Midbrain (tissue), 1 donor: Measurements from ENCODE around the gene ATF7IP.

Experiments used
- DNase-seq: peaks from one replicate; lab custom pipeline; 2025; lab: John Stamatoyannopoulos, UW

Gene ATF7IP

DNA sequence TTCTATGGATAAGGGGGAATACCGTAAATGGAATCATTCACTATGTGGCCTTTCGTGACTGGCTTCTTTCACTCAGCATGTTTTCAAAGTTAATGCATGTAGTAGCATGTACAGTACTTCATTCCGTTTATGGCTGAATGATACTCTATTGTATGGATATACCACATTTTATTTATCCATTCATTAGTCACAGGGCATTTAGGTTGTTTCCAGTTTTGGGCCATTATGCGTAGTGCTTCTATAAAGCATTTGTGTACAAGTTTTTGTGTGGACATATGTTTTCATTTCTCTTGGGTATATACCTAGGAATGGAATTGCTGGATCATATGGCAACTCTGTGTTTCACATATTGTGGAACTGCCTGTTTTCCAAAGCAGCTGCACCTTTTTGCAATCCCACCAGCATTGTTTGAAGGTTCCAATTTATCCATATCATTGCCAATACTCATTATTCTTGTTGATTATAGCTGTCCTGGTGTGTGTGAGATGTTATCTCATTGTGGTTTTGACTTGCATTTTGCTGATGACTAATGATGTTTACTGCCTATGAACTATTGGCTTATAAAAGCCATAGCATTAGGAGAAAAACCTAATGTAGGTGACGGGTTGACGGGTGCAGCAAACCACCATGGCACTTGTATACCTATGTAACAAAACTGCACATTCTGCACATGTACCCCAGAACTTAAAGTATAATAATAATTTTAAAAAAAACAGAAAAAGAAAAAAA is 45.5 kb downstream of the ATF7IP start:
- DNase-seq: no peak

DNA sequence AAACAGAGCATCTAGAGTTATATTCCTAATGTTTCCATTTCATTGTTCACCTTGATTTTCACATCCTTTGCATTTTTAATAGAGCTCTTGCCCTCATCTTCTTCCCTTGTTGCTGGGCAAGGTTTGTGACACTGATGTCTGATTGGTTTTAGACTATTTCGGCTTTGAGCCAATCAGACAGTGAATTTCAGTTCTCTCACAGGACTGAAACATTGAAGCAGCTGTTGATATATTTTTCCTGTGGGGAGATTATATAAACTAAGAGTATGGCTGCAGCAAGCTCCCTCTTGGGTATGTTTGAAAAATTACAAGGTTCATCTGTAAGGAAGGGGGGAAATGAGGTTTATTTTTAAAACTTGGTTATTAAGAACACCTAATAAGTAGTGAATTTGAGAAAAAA is 51.2 kb downstream of the ATF7IP start:
- peak; percentile 65 for DNase-seq

DNA sequence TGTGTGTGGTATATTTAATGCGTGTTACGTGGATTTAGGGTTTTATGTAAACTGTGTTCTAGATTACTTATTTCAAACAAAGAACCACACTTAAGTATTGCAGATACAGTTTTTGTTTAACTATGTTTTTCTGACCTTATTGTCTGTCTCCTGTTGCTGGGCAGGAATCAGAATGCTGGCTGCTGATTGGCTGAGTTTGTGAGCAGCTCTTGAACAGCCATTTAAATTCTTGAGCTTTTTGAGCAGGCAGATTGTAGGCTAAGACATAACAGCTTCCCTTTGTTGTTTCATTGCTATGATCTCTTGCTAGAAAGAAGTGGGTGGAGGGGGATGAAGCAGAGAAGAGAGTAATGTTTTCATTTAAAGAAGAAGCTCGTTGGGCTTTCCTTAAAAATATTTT is 52.2 kb downstream of the ATF7IP start:
- peak; percentile 75 for DNase-seq

DNA sequence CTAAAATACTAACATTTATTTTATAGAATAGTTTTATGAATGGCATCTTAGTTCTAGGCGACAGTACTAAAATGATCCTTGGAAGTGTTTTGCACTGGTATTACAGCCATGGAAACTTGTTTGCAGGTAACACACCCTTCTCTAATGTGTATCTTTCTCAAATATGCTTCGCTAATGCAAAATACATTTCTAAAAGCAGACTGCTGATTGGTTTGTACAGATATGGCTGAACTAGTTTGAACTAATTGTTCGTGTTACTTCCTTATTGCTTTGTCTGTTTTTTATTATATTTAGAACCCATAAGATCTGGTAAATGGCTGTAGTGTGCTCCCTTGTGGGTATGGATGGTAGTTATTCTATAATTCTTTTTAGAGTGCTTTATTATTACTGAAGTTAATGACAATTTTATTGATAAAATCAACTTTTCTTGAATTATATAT is 53.0 kb downstream of the ATF7IP start:
- DNase-seq: no peak

DNA sequence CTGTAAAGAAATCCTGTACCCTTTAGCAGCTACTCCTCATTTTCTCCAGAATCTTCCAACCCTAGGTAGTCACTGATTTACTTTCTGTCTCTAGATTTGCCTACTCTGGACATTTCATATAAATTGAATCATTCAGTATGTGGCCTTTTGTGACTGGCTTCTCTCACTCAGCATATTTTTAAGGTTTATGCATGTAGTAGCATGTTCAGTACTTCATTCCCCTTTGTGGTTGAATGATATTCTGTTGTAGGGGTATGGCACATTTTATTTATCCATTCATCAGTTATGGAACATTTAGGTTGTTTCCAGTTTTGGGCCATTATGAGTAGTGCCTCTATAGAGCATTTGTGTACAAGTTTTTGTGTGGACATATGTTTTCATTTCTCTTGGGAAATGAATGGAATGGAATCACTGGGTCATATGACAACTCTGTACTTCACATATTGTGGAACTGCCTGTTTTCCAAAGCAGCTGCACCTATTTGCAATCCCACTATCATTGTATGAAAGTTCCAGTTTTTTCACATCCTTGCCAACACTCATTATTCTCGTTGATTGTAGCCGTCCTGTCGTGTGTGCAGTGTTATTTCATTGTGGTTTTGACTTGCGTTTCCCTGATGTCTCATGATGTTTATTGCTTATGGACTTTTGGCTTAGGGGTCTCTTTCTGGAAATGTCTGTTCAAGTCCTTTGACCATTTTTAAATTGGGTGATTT is 57.2 kb downstream of the ATF7IP start:
- DNase-seq: no peak

DNA sequence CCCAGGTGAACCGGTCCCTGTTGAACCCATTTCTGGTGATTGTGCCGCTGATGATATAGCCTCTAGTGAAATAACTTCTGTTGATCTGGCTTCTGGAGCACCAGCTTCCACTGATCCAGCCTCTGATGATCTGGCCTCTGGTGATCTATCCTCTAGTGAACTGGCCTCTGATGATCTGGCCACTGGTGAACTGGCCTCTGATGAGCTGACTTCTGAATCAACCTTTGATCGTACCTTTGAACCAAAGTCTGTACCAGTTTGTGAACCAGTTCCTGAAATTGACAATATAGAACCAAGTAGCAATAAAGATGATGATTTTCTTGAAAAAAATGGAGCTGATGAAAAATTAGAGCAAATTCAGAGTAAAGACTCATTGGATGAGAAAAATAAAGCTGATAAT is 59.1 kb downstream of the ATF7IP start:
- DNase-seq: no peak

DNA sequence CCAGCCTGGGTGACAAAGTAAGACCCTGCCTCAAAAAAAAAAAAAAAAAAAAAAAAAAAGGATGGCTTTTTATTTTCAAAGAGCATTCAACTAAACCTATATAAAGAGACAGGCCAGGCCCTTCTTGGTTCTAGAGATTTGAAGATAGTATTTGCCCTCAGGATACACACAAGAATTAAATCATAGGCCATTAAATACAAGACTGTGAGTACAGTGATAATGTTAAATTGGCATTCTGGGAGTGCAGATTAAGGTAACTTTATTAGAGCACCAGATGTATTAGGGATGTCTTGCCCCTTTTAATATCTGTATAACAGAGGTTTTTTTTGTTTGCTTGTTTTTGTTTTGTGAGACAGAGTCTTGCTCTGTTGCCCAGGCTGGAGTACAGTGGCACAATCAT is 61.3 kb downstream of the ATF7IP start:
- DNase-seq: no peak

DNA sequence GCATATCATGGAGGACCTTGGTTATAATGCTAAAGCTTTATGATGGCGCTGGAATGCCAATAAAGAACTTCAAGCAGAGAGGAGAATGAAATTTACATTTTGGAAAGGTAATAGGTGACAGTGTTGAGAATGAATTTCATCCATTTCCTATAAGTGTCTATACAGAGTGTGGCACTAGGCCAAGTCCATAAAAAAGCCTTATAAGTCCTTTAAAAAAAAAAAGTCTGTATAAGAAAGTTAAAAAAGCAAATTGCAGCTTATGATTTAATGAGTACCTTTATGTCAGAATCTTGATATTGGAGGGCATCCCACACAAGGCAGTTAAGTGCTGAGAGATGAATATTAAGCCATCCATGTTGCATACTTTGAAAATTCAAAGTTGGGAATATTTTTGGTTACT is 62.4 kb downstream of the ATF7IP start:
- DNase-seq: no peak

DNA sequence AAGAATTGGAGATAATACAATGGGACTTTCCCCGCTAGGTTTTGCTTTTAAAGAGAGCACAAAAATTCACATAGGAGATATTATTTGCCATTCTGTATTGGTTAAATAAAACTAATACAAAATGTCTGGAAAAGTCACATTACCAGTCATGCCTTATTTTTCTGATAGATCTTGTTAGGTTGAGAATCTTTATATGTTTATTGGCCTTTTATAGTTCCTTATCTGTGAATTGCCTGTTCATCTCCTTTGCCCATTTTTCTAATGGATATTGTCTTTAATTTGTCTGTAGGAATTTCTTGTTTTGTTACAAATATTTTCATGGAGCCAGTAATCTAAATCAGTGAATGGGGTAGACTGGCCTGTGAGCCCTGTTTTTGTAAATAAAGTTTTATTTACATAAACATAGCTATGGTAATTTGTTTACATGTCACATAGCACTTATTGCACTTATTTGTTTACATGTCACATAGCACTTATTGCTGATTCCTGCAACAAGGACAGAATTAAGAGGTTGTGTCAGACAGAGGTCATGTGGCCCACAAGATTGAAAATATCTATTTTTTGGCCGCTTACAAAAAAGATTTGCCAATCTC is 65.0 kb downstream of the ATF7IP start:
- DNase-seq: no peak

DNA sequence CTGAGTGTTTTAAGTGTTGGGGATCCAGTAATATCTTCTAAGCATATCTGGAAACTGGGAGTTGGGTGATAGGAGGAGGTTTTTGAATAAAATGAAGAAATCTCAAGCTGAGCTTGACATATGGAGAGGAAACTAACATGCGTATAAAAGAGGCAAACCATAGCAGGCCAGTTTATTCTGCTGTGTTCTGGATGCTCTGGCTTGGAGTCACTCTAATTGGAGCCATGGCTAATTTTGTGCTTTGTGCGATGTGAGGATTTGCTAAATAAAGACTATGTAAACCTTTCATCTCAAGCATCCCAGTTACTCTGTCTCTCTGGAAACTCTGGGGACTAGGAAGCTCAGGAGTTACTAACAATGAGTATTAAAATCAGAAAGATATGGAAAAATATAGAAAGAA is 66.5 kb downstream of the ATF7IP start:
- DNase-seq: no peak

DNA sequence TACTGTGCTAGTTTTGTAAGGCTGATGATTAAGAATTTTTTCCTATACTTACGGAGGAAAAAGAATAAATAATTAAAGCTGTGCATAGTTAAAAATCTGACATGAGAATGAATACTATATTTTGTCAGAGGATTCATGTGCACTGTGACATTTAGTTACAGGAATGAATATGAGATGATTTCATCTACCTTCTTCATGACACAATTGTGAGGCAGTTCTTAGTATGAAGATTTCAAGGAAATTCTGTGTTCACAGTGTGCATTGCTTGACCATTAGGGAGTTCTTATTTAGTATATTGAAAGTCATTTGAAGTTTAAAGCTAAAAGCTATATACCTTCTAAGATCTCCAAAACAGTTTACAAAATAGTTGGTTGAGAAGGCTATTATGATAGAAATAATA is 70.1 kb downstream of the ATF7IP start:
- DNase-seq: no peak

DNA sequence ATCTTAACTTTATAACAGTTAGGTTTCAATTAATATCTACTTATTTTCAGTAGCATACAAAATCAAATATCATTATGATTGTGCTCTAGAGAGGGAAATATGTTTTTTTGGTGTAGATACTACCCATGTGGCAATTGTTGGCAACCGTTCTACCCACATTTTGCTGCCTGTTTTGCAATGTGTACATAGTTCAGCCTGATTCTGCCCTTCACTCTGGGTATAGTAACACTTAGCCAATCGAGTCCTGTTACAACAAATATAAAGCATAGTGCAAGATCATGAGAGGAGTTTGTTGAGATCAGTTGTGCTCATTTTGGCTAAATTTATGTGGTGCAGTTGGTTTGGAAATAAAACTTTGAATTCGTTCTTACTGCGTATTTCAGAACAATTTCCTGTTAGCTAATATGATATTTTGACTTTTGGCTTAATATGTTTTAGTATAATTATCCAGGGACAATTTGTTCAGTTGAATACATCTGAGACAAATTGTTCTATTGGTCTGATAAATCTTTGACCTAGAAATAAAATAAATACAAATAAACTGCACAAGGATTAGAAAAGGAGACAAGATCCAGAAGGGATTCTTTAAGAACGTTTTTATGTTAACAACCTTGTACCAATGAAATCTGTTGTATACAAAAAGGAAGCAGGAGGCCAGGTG is 76.9 kb downstream of the ATF7IP start:
- no peak for DNase-seq

DNA sequence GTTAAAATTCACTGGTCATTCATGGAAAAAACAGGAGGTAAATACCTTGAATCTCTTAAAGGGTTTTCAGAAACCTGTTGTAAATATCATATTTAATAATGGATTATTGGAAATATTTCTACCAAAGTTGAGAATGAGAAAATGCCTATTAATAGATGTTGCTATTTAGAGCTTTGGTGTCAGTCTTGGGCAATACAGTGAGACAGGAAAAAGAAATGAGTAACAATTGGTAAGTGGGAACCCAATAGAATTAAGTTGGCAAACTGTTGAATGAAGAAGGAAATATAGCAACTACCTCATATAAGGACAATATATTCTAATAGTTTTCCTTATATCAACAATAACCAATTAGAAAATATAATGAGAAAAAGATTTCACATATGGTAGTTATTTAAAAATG is 78.0 kb downstream of the ATF7IP start:
- no peak for DNase-seq

DNA sequence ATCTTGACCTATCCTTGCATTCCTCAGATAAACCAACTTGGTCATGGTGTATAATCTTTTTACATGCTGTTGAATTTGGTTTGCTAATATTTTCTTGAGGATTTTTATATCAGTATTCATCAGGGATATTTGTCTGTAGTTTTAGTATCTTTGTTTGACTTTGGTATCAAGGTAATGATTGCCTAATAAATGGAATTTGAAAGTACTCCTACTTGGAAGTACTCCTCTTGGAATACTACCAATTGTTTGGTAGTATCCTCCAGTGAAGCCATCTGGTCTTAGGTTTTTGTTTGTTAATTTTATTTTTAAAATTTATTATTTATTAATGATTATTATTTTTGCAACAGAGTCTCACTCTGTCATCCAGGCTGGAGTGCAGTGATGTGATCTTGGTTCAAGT is 85.0 kb downstream of the ATF7IP start:
- DNase-seq: no peak

DNA sequence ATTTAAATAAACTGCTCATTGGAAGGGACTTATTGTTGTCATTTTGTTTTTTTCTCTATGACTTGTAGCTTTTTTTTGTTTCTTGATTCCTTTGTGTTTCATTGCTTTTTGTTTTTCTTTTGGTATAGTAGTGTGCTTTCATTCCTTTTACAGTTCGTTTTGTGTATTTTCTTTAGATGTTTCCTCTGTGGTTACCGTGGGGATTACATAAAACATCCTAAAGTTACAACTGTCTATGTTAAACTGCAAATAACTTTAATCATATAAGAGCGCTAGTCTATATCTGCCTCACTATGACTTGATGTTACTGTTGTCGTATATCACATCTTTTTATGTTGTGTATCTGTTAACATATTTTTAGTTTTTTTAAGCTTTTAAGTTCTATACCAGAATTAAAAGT is 86.9 kb downstream of the ATF7IP start:
- DNase-seq: no peak

DNA sequence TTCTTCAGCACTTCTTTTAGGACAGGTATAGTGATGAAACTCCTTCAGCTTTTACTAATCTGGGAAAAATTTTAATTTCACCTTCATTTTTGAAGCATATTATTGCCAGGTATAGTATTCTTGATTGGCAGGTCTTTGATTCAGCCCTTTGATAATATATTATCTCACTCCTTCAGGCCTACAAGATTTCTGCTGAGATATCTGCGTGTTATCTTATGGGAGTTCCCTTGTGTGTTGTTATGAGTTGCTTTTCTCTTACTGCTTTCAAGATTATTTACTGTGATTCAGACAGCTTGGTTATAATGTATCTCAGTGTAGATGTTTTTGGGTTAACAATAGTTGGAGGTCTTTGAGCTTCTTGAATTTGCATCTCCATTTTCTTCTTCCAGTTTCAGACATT is 87.4 kb downstream of the ATF7IP start:
- no peak for DNase-seq

DNA sequence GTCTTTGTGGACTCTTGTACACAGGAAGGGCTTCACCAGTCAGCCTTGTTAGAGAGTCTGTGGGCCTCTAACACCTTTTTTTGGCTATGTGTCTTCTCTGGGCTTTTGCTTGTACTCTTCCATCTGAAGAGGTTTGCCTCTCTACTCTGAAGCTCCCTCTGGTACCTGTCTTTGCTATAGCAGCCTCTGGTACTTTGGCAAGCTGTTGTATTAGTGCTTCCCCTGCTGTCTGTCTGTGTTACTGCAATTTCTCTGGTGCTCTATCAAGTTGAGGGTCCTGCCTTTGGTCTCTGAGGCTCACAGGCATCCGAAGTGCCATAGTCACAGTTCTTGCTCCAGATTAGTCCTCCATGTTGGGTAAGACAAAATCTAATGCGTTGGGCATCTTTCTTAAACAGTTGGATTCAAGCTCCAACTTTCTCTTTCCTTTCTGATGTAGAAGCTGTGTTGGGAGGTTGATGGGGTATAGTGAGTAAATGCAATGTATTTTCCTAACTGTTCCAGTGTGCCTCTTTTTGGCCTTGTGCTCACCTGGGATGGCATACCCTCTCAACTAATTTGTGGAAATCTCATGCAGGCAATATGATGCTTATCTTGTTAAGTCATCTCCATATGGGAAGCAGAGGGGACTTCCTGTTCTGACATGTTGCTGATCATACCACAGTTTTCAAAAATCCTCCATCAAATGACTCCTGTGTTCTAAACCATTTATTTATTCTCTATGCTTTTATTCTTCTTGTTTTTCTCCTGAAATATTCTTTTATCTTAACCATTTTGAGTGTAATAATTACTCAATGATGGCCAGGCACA is 88.8 kb downstream of the ATF7IP start:
- no peak for DNase-seq

DNA sequence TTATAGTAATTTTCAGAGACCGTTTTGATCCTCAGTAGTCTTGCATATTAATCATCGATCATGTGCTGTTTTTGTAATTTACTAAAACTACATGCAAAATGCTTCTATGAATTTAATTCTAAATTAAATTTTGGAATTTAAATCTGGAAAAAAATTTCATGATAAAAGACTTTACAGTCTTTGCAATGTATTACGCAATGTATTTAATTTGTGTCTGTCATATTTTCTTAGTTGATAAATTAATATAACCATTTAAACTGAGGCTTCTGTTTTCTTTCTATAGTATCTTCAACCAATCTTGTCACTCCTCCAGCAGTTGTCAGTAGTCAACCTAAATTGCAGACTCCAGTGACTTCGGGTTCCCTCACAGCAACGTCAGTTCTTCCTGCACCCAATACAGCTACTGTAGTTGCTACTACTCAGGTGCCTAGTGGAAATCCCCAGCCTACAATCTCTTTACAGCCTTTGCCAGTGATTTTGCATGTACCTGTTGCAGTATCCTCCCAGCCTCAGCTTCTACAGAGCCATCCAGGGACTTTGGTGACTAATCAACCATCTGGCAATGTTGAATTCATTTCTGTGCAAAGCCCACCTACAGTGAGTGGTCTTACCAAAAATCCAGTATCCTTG is 94.8 kb downstream of the ATF7IP start:
- no peak for DNase-seq

DNA sequence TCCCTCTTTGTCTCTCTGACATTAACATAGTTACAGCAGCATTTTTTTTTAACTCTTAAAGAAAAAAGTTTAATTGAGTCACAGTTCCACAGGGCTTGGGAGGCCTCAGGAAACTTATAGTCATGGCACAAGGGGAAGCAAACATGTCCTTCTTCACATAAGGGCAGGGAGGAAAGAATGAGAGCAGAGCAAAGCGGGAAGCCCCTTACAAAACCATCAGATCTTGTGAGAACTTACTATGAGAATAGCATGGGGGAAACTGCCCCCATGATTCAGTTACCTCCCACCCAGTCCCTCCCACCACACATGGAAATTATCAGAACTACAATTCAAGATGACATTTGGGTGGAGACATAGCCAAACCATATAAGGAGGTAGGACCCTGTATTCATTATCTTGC is 106.0 kb downstream of the ATF7IP start:
- no peak for DNase-seq

DNA sequence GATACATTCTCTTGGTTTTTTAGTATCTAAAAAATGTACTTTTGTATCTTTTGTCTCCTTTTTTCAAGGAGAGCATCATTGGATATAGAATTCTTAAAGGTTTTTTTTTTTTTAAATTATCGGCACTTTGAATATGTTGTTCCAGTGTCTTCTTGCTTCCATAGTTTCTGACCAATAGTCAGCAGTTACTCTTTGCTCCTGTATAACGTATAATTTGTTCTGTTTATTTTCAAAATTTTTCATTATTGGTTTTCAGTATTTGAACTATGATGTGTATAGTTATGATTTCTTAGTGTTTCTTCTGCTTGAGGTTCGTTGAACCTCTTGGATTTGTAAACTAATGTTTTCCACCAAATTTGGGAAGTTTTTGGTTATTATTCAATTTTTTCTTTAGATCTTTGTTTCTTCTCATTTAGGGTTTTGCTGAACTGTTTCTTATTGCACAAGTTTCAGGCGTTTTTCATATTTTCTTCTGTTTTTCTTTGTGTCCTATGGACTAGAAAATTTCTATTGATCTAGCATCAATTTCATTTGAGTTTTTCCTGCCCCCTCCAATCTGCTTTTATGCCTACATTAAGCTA is 108.3 kb downstream of the ATF7IP start:
- DNase-seq: no peak

DNA sequence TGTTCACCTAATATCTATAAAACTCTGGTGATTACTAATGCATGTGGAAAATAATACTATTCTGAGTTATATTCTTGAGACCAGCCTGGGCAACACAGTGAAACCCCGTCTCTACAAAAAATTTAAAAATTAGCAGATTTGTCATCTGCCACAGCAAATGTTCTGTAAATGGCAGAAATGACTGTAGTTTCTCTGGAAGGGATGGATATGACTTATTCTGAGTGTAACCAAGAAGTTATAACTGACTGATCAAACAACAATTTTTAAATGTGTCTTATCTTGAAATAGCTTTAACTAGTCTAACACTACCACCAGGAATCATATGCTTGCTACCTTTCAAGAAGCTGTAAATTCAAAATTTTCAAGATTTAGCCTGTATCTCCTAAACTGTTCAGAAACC is 113.5 kb downstream of the ATF7IP start:
- no peak for DNase-seq
